ENCODE data around the gene CLEC4M. TPM values are rescaled to one million over a fixed set of nuclear protein-coding genes. Genes with fewer than 3 reads are reported as not detected.
"Not testable (repeated sequence)": the region's sequence is repeated elsewhere in the genome, so short reads cannot be mapped to it uniquely, and the experiment has no call there.

CLEC4M gene
- total and polyA plus RNA-seq, 4 donors = 0.26 to 2.5 (median 0.78) TPM

GRCh38 chr19:7744199-7744786, 18.8 kb upstream of the CLEC4M start:
- no peak for DNase-seq
- no peaks in the 10 kb centered on the region for H3K9me3 ChIP-seq (ENCODE audit: control insufficient read depth in 4 of 4, insufficient read depth in 3 of 4, low read length in 3 of 4)
- no peaks in the 10 kb centered on the region for H3K36me3 ChIP-seq (ENCODE audit: control insufficient read depth in 4 of 4, insufficient read depth in 4 of 4, low read length in 4 of 4)
- no peak overlapping the region for H3K27ac ChIP-seq (ENCODE audit: low read depth in 1 of 2, low read length in 1 of 2)
- peaks cover 0 to 2% (median 0%) of the 10 kb centered on the region in 3 donors for H3K27me3 ChIP-seq (ENCODE audit: control insufficient read depth in 3 of 3, insufficient read depth in 3 of 3, low read length in 2 of 3)
- H3K4me3 ChIP-seq = no peak overlapping the region
- H3K4me1 ChIP-seq (ENCODE audit: control insufficient read depth in 5 of 5, insufficient read depth in 5 of 5, low read length in 5 of 5) = no peaks in the 10 kb centered on the region
- no peak for ATAC-seq (ENCODE audit: insufficient read depth, low FRiP score)
- TF ChIP-seq CTCF (IDR thresholded peaks at IDR 0.05; ENCODE audit: control extremely low read depth, extremely low read depth) = no peak
- H3K9ac ChIP-seq (ENCODE audit: insufficient read depth in 1 of 2, low read length in 2 of 2) = no peak overlapping the region
- WGBS, 2 donors = 66 to 83% methylated on average over 5 of the region's 5 CpGs

- H3K4me3 ChIP-seq = no peak overlapping the region
- no peaks in the 10 kb centered on the region for H3K4me1 ChIP-seq (ENCODE audit: control insufficient read depth in 5 of 5, insufficient read depth in 5 of 5, low read length in 5 of 5)
- no peak for ATAC-seq (ENCODE audit: insufficient read depth, low FRiP score)
- no peaks in the 10 kb centered on the region for H3K36me3 ChIP-seq (ENCODE audit: control insufficient read depth in 4 of 4, insufficient read depth in 4 of 4, low read length in 4 of 4)
- no peak overlapping the region for H3K27ac ChIP-seq (ENCODE audit: low read depth in 1 of 2, low read length in 1 of 2)
- H3K27me3 ChIP-seq (ENCODE audit: control insufficient read depth in 3 of 3, insufficient read depth in 3 of 3, low read length in 2 of 3) = peaks cover 0 to 2% (median 0%) of the 10 kb centered on the region in 3 donors
- no peak for DNase-seq
- TF ChIP-seq CTCF (IDR thresholded peaks at IDR 0.05; ENCODE audit: control extremely low read depth, extremely low read depth) = no peak
- no peak overlapping the region for H3K9ac ChIP-seq (ENCODE audit: insufficient read depth in 1 of 2, low read length in 2 of 2)
- H3K9me3 ChIP-seq (ENCODE audit: control insufficient read depth in 4 of 4, insufficient read depth in 3 of 4, low read length in 3 of 4) = no peaks in the 10 kb centered on the region
- 77 to 83% methylated on average over 12 of the region's 12 CpGs for WGBS, 2 donors
These were observed 18.0 kb upstream of the CLEC4M start for GRCh38 chr19:7744871-7745650.

- WGBS, 2 donors = 87 to 100% methylated on average over 4 of the region's 4 CpGs
- not testable (repeated sequence) for H3K9me3 ChIP-seq (ENCODE audit: control insufficient read depth in 4 of 4, insufficient read depth in 3 of 4, low read length in 3 of 4); H3K9ac ChIP-seq (ENCODE audit: insufficient read depth in 1 of 2, low read length in 2 of 2); H3K27ac ChIP-seq (ENCODE audit: low read depth in 1 of 2, low read length in 1 of 2); DNase-seq; H3K27me3 ChIP-seq (ENCODE audit: control insufficient read depth in 3 of 3, insufficient read depth in 3 of 3, low read length in 2 of 3); H3K4me1 ChIP-seq (ENCODE audit: control insufficient read depth in 5 of 5, insufficient read depth in 5 of 5, low read length in 5 of 5); ATAC-seq (ENCODE audit: insufficient read depth, low FRiP score); H3K36me3 ChIP-seq (ENCODE audit: control insufficient read depth in 4 of 4, insufficient read depth in 4 of 4, low read length in 4 of 4); H3K4me3 ChIP-seq
These were observed 16.7 kb upstream of the CLEC4M start for GRCh38 chr19:7746306-7746705.

Data from lung (tissue), 12 donors.